Stromal cell of bone marrow (primary cell): ENCODE data around the gene ZBTB40.

ENCODE experiments used
- DNase-seq: peaks from one replicate; pipeline ENCODE4 v3.0.0-alpha.2; 2012; ENCODE audit warnings: low read depth

Gene ZBTB40

GRCh38 chr1:22451702-22452480 lies at the start of gene ZBTB40:
ZBTB40 (plus strand) TSS chr1:22451851; CDS start chr1:22489949, 38,098 bp downstream.
- peak; percentile 97 for DNase-seq

GRCh38 chr1:22402356-22403053 lies 49.1 kb upstream of the ZBTB40 start:
- no peak for DNase-seq

GRCh38 chr1:22404486-22404885 lies 47.2 kb upstream of the ZBTB40 start:
- DNase-seq = no peak

DNA sequence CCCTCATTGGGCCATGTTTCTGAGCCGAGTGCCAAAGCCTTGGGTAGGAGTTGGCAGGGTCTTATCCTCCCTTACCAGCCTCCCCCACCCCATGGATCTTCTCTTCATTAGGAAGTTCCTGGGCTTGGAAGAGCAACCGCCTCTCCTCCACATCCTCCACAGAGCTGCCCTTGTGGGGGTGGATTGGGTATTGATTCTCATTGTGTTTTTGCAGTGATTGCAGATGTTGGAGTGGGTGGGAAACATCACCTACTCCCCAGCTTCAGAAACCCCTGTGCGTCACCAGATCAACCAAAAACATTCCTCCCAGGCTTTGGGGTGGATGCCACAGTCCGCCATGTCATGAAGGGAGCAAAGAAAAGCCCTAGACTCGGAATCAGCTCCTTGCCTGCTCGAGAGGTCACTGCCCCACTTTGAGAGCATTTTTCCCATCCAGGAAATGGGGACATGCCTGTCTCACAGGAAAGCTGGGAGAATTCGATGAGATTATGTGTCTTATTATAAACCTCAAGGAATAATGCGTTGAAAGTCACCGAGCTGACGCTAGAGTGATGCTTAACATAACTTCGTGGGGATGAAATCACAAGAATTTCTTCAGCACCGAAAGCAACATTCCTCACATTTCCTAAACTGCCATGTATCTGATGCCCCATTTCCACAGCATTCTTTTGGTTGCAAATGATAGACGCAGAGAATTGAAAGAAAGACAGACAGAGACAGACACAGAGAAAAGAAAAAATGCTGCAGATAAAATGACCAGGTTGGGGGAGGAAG lies 44.7 kb upstream of the ZBTB40 start:
- DNase-seq = no peak

DNA sequence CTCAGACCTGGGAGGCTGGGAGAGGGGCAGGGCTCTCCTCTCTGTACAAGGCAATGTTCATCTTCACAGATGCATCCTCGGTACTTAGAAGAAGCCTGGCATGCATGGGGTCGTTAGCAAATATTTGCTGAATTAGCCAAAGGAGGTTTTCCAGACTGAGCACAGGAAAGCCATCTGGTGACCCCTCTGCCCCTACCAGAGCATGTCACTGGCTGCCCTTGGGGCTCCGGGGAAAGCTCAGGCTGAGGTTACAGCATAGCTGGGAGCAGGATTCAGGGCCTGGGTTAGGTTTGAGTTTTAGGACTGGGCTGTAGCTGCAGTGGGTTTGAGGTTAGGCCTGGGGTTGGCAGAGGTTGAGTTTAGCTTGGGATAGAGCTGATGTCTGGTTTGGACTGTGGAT lies 43.4 kb upstream of the ZBTB40 start:
- no peak for DNase-seq

DNA sequence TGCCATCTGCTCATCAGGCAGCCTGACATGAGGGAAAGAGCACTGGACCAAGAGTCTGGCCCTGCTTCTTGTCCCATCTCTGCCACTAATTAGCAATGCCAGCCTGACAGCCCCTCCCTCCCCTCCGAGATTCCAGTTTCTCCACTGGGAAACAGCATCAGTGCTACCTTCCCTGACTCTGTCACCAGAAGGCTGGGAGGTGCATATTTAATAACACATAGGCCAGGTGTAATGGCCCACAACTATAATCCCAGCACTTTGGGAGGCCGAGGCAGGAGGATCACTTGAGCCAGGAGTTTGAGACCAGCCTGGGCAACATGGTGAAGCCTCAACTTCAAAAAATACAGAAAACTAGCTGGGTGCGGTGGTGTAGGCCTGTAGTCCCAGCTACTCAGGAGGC lies 41.2 kb upstream of the ZBTB40 start:
- DNase-seq = no peak

- DNase-seq = no peak
Measured at GRCh38 chr1:22410928-22411495, 40.6 kb upstream of the ZBTB40 start.

DNA sequence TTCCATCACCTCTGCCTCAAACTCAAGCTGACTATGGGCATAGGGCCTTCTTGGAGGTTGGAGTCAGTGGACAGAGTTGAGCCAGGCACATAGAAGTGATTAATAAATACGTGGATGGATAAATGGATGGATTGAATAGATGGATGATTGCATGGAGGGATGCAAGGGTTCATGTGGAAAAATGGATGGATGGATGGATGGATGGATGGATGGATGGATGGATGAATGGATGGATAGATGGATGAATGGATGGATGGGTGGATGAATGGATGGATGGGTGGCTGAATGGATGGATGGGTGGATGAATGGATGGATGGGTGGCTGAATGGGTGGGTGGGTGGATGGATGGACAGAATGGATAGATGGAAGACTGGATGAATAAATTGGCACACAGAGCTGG lies 40.1 kb upstream of the ZBTB40 start:
- no peak for DNase-seq

- no peak for DNase-seq
Measured at GRCh38 chr1:22412932-22413727, 38.5 kb upstream of the ZBTB40 start.

DNA sequence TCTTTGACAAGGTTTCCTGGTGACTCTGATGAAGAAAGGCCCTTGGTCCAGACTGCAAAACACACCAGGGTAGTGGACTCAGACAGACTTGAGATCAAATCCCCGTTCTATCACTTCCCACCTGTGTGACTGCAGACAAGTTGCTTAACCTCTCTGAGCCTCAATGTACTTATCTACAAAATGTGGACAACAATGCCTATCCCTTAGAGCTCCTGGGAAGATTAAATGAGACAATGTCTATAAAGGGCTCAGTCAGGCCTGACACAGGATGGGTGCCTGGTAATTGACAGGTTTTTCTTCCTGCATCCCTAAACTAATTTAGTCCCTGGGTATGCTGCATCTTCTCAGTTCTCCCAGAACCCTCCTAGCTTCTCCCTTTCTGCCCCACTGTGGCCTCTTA lies 37.9 kb upstream of the ZBTB40 start:
- DNase-seq = no peak

GRCh38 chr1:22414244-22414751 lies 37.4 kb upstream of the ZBTB40 start:
- DNase-seq = no peak

DNA sequence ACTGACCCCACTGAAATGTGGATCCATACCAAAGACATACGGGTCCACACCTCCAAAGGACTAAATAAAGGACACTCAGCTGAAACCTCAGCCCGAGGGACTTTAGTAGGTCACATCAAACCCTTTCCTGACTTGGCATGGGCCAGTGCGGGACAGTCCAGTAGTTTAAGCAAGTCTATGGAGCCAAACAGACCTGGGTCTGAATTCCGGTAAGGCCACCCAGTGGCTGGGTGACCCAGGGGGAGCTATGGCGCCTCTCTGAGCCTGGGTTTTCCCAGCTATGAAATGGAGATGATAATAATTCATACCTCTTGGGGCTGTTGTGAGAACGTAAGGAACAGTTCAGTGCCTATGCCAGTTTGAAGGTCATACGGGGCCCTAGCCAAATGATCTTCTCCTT lies 36.2 kb upstream of the ZBTB40 start:
- DNase-seq = no peak

DNA sequence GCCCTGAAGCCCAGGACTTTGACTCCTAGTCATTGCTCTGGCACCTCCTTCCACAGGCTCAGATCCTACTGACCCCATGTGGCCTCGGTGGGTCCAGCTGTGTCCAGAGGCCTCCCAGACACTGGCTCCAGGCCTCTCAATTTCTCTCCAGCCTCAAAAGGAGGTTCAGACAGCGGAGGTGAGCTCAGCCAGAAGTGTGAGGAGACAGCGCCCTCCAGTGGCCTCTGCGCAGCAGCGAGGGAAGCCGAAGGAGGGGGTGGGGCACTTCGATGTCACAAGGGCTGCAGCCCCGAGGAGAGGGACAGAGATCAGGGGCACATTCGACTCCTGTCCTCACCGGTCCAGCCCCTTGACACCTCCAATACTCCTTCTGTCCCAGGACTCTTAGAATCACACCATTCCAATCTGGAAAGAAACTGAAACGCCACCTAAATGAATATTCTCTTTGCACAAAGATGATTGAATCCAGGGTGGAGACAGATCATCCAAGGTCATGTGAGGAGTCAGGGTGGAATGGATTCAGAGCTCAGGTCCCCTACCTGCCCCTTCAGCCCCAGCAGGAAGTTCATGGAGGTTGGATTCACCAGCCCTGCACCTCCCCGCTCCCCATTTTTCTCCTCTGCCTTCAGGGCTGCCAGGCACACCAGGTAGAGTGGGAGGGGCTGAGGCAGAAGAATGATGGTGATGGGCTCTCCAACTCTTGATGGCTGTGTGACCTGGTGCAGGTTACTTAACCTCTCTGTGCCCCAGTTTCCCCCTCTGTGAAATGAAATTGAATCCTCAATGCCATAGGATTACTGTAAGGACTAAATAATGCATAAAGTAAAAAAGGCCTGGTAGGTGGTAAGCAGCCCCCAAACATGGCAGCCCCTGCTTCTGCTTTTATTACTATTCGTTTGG lies 34.8 kb upstream of the ZBTB40 start:
- DNase-seq = no peak

DNA sequence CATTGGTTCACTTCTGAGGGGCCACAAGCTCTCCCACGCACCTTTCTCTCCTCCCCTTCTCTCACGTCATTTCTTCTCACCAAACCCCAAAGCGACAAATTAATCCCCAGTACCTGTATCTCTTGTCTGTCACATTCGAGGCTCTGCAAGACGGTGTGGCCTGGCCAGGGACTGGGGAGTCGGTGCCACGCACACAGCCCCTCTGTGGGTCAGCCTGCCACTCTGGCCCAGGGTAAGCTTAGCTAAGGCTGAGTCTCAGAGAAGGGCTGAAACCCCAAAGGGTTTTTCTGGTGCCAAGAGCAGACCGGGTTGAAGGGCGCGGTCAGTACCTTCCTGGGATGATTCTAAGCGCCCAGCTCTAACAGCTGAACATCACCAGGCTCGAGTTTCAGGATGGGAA lies 34.2 kb upstream of the ZBTB40 start:
- DNase-seq = no peak

DNA sequence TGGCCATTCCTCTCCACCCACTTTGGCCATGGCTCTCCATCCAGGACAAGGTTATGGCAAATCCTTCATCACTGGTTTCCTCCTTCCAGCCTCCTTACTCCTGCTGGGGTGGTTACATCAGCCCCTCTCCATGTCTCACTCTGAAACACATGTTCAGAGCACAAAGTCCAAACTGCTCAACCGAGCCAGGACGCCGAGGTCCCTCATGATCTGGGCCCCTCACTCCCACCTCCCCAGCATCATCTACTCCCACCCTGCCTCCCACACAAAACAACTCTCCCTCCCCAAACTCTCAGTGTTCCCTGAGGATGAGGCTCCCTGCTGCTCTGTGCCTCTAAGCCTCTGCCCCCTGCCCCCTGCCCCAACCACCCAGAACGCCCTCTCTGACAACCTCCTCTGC lies 33.3 kb upstream of the ZBTB40 start:
- DNase-seq = no peak

- DNase-seq = no peak
Measured at GRCh38 chr1:22418933-22419382, 32.7 kb upstream of the ZBTB40 start.

DNA sequence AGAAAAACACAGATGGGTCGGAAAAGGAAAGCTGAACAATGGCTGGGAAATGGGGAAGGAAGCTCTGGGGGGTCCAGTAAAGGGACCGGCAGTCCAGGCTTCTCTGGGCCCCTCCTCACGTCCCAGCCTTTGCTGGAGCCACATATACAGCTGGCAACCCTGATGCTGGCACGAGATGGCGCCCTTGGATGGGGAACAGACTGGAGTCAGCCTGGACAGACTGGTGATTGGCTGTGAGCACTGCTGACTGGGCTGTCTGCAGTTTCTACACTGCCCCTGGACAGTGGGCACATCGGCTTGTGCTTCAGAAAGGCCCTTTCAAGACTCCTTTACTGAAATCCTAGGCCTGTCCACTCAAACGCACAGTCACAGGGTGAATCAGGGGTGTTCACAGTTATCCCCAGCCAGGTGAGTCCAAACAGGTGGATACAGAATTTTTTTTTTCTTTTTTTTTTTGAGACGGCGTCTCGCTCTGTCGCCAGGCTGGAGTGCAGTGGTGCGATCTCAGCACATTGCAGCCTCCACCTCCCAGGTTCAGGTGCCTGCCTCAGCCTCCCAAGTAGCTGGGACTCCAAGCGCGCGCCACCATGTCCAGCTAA lies 31.1 kb upstream of the ZBTB40 start:
- peak; percentile 60 for DNase-seq

- no peak for DNase-seq
Measured at GRCh38 chr1:22426781-22427180, 24.9 kb upstream of the ZBTB40 start.

- no peak for DNase-seq
Measured at GRCh38 chr1:22428672-22429071, 23.0 kb upstream of the ZBTB40 start.

DNA sequence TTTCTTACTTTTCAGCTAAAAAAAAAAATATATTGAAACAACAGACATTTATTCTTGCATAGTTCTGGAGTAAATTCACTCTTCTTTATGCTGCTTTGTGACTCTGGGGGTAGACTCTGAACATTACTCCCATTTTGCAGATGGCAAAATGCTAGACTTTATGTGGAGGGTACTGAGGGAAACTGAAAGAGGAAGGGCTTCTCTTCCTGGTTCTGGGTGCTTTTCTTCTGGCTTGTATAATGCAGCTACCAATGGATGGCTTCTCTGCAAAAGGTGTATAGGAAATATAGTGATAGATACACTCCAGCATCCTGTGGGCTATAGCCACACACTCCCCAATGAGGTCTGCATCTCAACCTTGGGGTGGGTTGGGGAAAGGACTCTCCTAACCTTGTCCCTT lies 19.7 kb upstream of the ZBTB40 start:
- DNase-seq = no peak
